ENCODE measurements around the gene DLGAP1.
A peak's percentile ranks its signal among the peaks of the same experiment; 100 is the strongest.

Gene DLGAP1

DNA sequence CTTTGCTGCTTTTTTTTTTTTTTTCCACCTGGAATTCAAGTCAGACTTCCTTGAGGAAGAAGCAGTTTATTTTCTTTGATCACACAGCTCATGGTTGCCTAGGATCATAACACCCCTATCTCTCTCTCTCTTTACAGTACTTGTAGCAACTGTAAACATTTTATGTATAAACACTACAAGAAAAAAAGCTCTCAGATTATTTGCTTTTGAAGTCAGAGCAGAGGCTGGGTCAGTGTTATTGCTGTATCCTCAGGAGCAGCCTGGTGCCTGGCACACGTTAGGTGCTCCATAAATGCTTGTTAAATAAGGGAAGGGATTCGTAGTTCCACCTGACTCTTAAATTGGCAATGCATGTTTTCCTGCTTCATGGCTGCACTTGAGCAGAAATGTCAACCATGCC lies 783.9 kb downstream of the DLGAP1 start:
- POLR2A ChIA-PET = interaction anchor here (0.6 kb wide), 1 partner anchor 103 kb away, joined by 3 read pairs; no protein-coding TSS in a partner anchor
- Histone ChIP-seq H3K4me3 (ENCODE audit: low read depth, low read length) (no peak overlapping the region), H3K9me3 (ENCODE audit: control insufficient read depth, insufficient read depth, low read depth, low read length) (no peaks in the 10 kb centered on the region), H3K36me3 (ENCODE audit: control insufficient read depth in 2 of 2, insufficient read depth in 1 of 2, low read length in 2 of 2) (no peaks in the 10 kb centered on the region), H3K27ac (ENCODE audit: extremely low read depth, low read depth, low read length) (no peak overlapping the region), H3K4me1 (ENCODE audit: control insufficient read depth, insufficient read depth, low read length) (peaks cover 8% of the 10 kb centered on the region; the same call in 1 of the 2 replicates)
- TF ChIP-seq ZNF792 (tag by site-specific recombination; IDR thresholded peaks at IDR 0.05) (0 out of 2 replicates have a peak, but pooled peaks have one; percentile 39), ZNF660 (tag by site-specific recombination; IDR thresholded peaks at IDR 0.05) (no peak), TRIM28 (IDR thresholded peaks at IDR 0.05; ENCODE audit: borderline replicate concordance, low read length) (no peak)
- TF ChIP-seq, protein P1, sequence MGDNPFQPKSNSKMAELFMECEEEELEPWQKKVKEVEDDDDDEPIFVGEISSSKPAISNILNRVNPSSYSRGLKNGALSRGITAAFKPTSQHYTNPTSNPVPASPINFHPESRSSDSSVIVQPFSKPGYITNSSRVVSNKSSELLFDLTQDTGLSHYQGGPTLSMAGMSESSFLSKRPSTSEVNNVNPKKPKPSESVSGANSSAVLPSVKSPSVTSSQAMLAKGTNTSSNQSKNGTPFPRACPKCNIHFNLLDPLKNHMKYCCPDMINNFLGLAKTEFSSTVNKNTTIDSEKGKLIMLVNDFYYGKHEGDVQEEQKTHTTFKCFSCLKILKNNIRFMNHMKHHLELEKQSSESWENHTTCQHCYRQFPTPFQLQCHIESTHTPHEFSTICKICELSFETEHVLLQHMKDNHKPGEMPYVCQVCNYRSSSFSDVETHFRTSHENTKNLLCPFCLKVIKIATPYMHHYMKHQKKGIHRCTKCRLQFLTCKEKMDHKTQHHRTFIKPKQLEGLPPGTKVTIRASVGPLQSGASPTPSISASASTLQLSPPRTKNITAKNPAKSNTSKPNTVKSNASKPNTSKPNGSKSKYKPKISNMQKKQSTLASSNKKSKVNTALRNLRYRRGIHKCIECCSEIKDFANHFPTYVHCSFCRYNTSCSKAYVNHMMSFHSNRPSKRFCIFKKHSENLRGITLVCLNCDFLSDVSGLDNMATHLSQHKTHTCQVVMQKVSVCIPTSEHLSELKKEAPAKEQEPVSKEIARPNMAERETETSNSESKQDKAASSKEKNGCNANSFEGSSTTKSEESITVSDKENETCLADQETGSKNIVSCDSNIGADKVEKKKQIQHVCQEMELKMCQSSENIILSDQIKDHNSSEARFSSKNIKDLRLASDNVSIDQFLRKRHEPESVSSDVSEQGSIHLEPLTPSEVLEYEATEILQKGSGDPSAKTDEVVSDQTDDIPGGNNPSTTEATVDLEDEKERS (tag by site-specific recombination; IDR thresholded peaks at IDR 0.05) = no peak
- TF ChIP-seq, protein P2, sequence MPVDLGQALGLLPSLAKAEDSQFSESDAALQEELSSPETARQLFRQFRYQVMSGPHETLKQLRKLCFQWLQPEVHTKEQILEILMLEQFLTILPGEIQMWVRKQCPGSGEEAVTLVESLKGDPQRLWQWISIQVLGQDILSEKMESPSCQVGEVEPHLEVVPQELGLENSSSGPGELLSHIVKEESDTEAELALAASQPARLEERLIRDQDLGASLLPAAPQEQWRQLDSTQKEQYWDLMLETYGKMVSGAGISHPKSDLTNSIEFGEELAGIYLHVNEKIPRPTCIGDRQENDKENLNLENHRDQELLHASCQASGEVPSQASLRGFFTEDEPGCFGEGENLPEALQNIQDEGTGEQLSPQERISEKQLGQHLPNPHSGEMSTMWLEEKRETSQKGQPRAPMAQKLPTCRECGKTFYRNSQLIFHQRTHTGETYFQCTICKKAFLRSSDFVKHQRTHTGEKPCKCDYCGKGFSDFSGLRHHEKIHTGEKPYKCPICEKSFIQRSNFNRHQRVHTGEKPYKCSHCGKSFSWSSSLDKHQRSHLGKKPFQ (tag by site-specific recombination; IDR thresholded peaks at IDR 0.05) = no peak
- CTCF ChIA-PET = interaction anchor here (0.6 to 2.1 kb wide), 3 partner anchors 199 to 389 kb away, joined by 3 to 10 read pairs (median 5); no protein-coding TSS in a partner anchor

DNA sequence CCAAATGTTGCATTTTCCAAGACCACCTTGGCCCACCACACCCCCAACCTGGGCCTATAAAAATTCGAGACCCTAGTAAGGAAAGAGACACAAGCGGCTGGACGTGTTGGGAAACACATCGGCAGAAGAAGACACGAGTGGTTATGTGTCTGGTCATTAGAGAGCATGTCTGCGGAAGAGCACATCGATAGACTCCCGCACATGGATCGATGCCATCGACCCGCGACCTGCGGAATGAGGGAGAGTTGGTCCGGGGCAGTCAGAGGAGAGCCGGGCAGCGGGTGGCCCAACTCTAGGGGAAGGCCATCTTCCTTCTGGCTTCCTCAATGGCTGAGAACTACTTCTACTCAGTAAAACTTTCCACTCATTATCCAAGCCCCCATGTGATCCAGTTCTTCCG lies 785.7 kb downstream of the DLGAP1 start:
- POLR2A ChIA-PET = no interaction called here
- Histone ChIP-seq H3K4me1 (ENCODE audit: control insufficient read depth, insufficient read depth, low read length) (peaks cover 8% of the 10 kb centered on the region; the same call in 1 of the 2 replicates), H3K27ac (ENCODE audit: extremely low read depth, low read depth, low read length) (no peak overlapping the region), H3K36me3 (ENCODE audit: control insufficient read depth in 2 of 2, insufficient read depth in 1 of 2, low read length in 2 of 2) (no peaks in the 10 kb centered on the region), H3K4me3 (ENCODE audit: low read depth, low read length) (no peak overlapping the region), H3K9me3 (ENCODE audit: control insufficient read depth, insufficient read depth, low read depth, low read length) (no peaks in the 10 kb centered on the region)
- TF ChIP-seq ZNF658 (tag by site-specific recombination; IDR thresholded peaks at IDR 0.05) (no peak), ZNF266 (tag by site-specific recombination; IDR thresholded peaks at IDR 0.05; ENCODE audit: low read depth) (no peak), MYNN (tag by site-specific recombination; IDR thresholded peaks at IDR 0.05; ENCODE audit: borderline replicate concordance) (no peak), ZNF37A (tag by site-specific recombination; IDR thresholded peaks at IDR 0.05) (no peak), ZNF214 (tag by site-specific recombination; IDR thresholded peaks at IDR 0.05; ENCODE audit: borderline replicate concordance) (no peak)
- TF ChIP-seq, protein P3, sequence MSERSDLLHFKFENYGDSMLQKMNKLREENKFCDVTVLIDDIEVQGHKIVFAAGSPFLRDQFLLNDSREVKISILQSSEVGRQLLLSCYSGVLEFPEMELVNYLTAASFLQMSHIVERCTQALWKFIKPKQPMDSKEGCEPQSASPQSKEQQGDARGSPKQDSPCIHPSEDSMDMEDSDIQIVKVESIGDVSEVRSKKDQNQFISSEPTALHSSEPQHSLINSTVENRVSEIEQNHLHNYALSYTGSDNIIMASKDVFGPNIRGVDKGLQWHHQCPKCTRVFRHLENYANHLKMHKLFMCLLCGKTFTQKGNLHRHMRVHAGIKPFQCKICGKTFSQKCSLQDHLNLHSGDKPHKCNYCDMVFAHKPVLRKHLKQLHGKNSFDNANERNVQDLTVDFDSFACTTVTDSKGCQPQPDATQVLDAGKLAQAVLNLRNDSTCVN (tag by site-specific recombination; optimal IDR thresholded peaks at IDR 0.05) = no peak
- CTCF ChIA-PET = interaction anchor here (0.6 to 5.6 kb wide), 3 partner anchors 201 to 387 kb away, joined by 4 to 167 read pairs (median 10); no protein-coding TSS in a partner anchor

DNA sequence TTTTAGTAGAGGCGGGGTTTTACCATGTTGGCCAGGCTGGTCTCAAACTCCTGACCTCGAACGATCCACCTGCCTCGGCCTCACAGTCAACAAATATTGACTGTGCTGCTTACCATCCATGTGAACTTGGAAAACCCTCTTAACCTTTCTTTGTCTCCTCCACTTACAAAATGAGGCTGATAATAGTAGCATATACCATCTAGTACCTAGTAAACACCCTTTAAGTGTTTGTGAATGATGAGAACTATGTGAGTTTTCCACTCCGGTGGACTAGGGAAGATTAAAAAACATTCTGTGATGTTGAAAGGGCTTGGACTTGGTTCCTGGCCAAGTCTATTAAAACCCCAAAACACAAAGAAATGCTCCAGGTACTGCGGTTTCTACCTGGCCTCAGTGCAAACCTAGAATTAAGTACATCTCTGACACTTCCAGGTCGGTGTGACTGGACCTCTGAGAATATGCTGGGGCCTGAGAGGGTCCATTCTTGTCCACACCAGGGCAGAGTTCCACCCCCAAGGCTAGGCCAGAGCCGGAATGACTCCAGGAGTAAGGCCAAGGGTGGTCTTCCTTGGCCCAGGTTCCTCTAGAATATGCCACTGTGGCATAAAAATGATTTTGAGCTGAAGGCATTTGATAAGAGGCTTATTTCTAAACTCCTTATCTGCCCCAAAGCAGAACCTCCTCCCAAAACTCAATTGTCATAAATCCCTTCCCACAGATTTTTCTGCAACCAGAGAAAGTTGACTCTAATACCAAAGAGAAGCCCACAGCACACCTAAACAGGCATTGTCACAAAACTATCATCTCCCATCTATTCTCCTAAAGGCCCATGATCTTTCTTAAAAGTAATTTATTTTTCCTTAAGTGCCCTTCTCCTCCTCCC lies 787.6 kb downstream of the DLGAP1 start:
- CTCF ChIA-PET = interaction anchor here (0.5 to 6.0 kb wide), 32 partner anchors 11 to 608 kb away, joined by 3 to 167 read pairs (median 6); no protein-coding TSS in a partner anchor
- TF ChIP-seq ZNF664 (tag by site-specific recombination; IDR thresholded peaks at IDR 0.05) (no peak), ZNF311 (tag by site-specific recombination; IDR thresholded peaks at IDR 0.05; ENCODE audit: borderline replicate concordance) (no peak), ZNF114 (tag by site-specific recombination; IDR thresholded peaks at IDR 0.05) (no peak), ZNF654 (tag by site-specific recombination; IDR thresholded peaks at IDR 0.05; ENCODE audit: low read depth) (no peak), ZNF473 (tag by site-specific recombination; IDR thresholded peaks at IDR 0.05) (no peak), ZNF121 (tag by site-specific recombination; IDR thresholded peaks at IDR 0.05) (no peak), HOXA7 (CRISPR knock-in tag; IDR thresholded peaks at IDR 0.05; ENCODE audit: borderline replicate concordance) (no peak), ZNF600 (tag by site-specific recombination; IDR thresholded peaks at IDR 0.05) (no peak), ZNF514 (tag by site-specific recombination; IDR thresholded peaks at IDR 0.05) (no peak), ZNF777 (tag by site-specific recombination; IDR thresholded peaks at IDR 0.05; ENCODE audit: borderline replicate concordance) (no peak), ZNF660 (tag by site-specific recombination; IDR thresholded peaks at IDR 0.05) (no peak), ZNF549 (tag by site-specific recombination; IDR thresholded peaks at IDR 0.05) (no peak), SALL2 (tag by site-specific recombination; IDR thresholded peaks at IDR 0.05; ENCODE audit: borderline replicate concordance) (no peak)
- Histone ChIP-seq H3K27ac (ENCODE audit: extremely low read depth, low read depth, low read length) (no peak overlapping the region), H3K9me3 (ENCODE audit: control insufficient read depth, insufficient read depth, low read depth, low read length) (no peaks in the 10 kb centered on the region), H3K36me3 (ENCODE audit: control insufficient read depth in 2 of 2, insufficient read depth in 1 of 2, low read length in 2 of 2) (no peaks in the 10 kb centered on the region), H3K4me1 (ENCODE audit: control insufficient read depth, insufficient read depth, low read length) (peaks cover 8% of the 10 kb centered on the region; the same call in 1 of the 2 replicates), H3K4me3 (ENCODE audit: low read depth, low read length) (no peak overlapping the region)
- POLR2A ChIA-PET = interaction anchor here (0.8 to 1.8 kb wide), 2 partner anchors 73 to 214 kb away, joined by 7 to 15 read pairs; no protein-coding TSS in a partner anchor
